ENCODE results near the gene DSCAM. TPM values are rescaled to one million over a fixed set of nuclear protein-coding genes. Genes with fewer than 3 reads are reported as not detected.

DSCAM gene
- total RNA-seq, 2 experiments from 2014 or later: not detected

GRCh38 chr21:40425981-40426380 lies 421.0 kb downstream of the DSCAM start:
- Mint-ChIP-seq H3K9me3 (peaks cover 8% of the 10 kb centered on the region), H3K27ac (no peak overlapping the region), H3K4me1 (ENCODE audit: low read depth) (no peaks in the 10 kb centered on the region), H3K27me3 (no peaks in the 10 kb centered on the region), H3K4me3 (no peak overlapping the region), H3K36me3 (ENCODE audit: low read depth) (no peaks in the 10 kb centered on the region)
- TF ChIP-seq CTCF (IDR thresholded peaks at IDR 0.05): no peak
- ATAC-seq (no peak), DNase-seq (no peak)
- POLR2A ChIA-PET: interaction anchor here (0.6 kb wide), 1 partner anchor 668 kb away, joined by 3 read pairs; no protein-coding TSS in a partner anchor
- CTCF ChIA-PET: no interaction called here
- intact Hi-C loops (cut with micrococcal nuclease): no loop called here

- Mint-ChIP-seq H3K4me1 (ENCODE audit: low read depth) (no peaks in the 10 kb centered on the region), H3K36me3 (ENCODE audit: low read depth) (no peaks in the 10 kb centered on the region), H3K9me3 (peaks cover 16% of the 10 kb centered on the region), H3K27ac (no peak overlapping the region), H3K27me3 (no peaks in the 10 kb centered on the region), H3K4me3 (no peak overlapping the region)
- intact Hi-C loops (cut with micrococcal nuclease): no loop called here
- ATAC-seq (no peak), DNase-seq (no peak)
- no peak for TF ChIP-seq CTCF (IDR thresholded peaks at IDR 0.05)
- CTCF ChIA-PET: no interaction called here
- POLR2A ChIA-PET: no interaction called here
These were observed 423.9 kb downstream of the DSCAM start for GRCh38 chr21:40422896-40423635.

- Mint-ChIP-seq H3K27ac (no peak overlapping the region), H3K4me1 (ENCODE audit: low read depth) (no peaks in the 10 kb centered on the region), H3K27me3 (no peaks in the 10 kb centered on the region), H3K9me3 (peaks cover 20% of the 10 kb centered on the region), H3K36me3 (ENCODE audit: low read depth) (no peaks in the 10 kb centered on the region), H3K4me3 (no peak overlapping the region)
- DNase-seq (no peak), ATAC-seq (no peak)
- CTCF ChIA-PET: no interaction called here
- POLR2A ChIA-PET: no interaction called here
- intact Hi-C loops (cut with micrococcal nuclease): no loop called here
- no peak for TF ChIP-seq CTCF (IDR thresholded peaks at IDR 0.05)
These were observed 425.8 kb downstream of the DSCAM start for GRCh38 chr21:40421121-40421520.

GRCh38 chr21:40416572-40416971 lies 430.4 kb downstream of the DSCAM start:
- intact Hi-C loops (cut with micrococcal nuclease): no loop called here
- Mint-ChIP-seq H3K4me3 (no peak overlapping the region), H3K36me3 (ENCODE audit: low read depth) (no peaks in the 10 kb centered on the region), H3K27ac (no peak overlapping the region), H3K27me3 (no peaks in the 10 kb centered on the region), H3K4me1 (ENCODE audit: low read depth) (no peaks in the 10 kb centered on the region), H3K9me3 (peaks cover 16% of the 10 kb centered on the region)
- DNase-seq: no peak
- POLR2A ChIA-PET: no interaction called here
- TF ChIP-seq CTCF (IDR thresholded peaks at IDR 0.05): no peak
- ATAC-seq: no peak
- CTCF ChIA-PET: no interaction called here

GRCh38 chr21:40408561-40408960 lies 438.4 kb downstream of the DSCAM start:
- Mint-ChIP-seq H3K4me1 (ENCODE audit: low read depth) (no peaks in the 10 kb centered on the region), H3K9me3 (no peaks in the 10 kb centered on the region), H3K36me3 (ENCODE audit: low read depth) (no peaks in the 10 kb centered on the region), H3K4me3 (no peak overlapping the region), H3K27me3 (no peaks in the 10 kb centered on the region), H3K27ac (no peak overlapping the region)
- no peak for ATAC-seq
- DNase-seq: no peak
- TF ChIP-seq CTCF (IDR thresholded peaks at IDR 0.05): no peak
- ChIA-PET POLR2A (no interaction called here), CTCF (no interaction called here)
- intact Hi-C loops (cut with micrococcal nuclease): no loop called here

Data from activated CD8-positive, alpha-beta T cell treated with anti-CD3 and anti-CD28 coated beads for 36 hours (primary cell).